ENCODE measurements around the gene REEP6.
"Not testable (repeated sequence)": the region's sequence is repeated elsewhere in the genome, so short reads cannot be mapped to it uniquely, and the experiment has no call there.

The REEP6 gene

DNA sequence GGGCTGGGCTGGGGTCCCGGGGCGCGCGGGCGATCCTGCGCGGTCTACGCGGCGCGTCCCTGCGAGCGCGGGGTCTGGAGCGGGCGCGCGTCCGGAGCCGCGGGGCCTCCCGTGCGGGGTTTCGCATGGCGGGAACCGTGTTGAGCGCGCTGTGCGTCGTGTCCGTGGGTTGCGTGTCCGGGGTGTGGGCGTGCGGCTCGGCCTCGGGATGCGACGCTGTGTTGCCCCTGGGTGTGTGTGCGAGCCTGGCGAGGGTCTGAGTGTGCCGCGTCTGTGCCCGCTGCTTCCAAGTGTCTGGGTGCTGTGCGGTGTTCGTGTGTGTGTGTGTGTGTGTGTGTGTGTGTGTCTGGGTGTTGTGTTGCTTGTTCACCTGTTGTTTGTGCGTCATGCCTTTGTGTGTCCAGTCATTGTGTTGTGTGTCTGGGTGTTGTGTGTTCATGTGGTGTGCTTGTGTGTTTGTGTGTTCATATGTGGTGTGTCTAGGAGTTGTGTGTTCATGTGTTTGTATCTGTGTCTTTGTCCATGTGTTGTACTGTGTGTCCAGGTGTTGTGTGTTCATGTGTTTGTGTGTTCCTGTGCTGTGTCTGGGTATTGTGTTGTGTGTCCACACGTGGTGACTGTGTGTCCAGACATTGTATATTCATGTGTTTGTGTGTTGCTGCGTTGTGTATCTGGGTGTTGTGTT, 33.4 kb downstream of the REEP6 start:
- DNase-seq (ENCODE audit: low read depth): no peak

DNA sequence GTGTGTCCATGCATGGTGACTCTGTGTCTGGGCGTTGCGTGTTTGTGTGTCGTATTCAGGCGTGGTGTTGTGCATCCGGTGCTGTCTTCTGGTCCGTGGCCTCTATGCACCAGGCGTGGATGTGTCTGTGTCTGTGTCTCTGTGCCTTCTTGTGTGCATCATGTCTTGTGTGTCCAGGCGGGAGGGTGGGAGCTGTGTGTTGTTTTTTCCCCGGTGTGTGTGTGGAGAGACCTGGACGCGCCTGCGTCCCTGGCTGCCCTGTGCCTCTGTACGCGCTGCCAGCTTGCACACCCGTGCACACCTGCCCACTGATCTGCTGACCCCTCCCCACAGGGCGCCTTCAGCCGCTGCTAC, 34.0 kb downstream of the REEP6 start:
- DNase-seq (ENCODE audit: low read depth): no peak

DNA sequence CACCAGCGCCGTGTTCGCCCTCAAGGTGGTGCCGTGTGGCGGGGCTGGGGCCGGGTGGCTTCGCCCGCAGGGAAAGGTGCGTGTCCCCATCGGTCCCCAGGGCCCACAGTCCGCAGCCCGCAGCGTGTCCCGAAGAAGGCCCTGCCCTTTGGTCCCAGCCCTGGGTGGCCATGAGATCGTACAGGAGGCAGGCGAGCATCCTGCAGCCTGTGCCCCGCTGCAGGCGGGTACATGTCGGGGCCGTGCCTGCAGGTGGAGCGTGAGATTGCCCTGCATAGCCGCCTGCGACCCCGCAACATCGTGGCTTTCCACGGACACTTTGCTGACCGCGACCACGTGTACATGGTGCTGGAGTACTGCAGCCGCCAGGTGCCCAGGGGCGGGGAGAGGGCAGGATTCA, 34.4 kb downstream of the REEP6 start:
- DNase-seq (ENCODE audit: low read depth): no peak

DNA sequence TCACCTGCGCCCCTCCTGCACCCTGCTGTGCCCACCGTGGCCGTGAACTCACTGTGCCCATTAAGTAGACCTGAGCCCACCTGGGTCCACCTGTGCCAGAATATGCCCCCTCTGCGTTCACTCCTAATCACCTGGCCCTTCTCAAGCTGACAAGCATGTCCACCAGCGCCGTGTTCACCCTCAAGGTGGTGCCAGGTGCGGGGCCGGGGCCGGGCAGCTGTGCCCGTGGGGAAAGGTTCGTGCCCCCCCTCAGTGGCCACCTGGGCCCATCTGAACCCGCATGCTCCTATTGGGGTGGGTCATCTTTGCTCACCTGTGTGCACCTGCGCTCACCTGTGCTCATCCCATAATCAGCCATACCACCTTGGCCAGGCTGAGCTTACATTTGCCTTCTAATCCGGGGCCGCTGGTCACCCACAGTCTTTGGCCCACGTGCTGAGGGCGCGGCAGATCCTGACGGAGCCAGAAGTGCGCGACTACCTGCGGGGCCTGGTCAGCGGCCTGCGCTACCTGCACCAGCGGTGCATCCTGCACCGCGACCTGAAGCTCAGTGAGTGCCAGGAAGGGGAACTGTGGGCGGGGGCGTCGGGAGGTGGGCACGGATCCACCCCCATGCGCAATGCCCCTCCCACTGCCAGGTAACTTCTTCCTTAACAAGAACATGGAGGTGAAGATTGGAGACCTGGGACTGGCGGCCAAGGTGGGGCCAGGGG, 35.2 kb downstream of the REEP6 start:
- DNase-seq (ENCODE audit: low read depth): no peak

DNA sequence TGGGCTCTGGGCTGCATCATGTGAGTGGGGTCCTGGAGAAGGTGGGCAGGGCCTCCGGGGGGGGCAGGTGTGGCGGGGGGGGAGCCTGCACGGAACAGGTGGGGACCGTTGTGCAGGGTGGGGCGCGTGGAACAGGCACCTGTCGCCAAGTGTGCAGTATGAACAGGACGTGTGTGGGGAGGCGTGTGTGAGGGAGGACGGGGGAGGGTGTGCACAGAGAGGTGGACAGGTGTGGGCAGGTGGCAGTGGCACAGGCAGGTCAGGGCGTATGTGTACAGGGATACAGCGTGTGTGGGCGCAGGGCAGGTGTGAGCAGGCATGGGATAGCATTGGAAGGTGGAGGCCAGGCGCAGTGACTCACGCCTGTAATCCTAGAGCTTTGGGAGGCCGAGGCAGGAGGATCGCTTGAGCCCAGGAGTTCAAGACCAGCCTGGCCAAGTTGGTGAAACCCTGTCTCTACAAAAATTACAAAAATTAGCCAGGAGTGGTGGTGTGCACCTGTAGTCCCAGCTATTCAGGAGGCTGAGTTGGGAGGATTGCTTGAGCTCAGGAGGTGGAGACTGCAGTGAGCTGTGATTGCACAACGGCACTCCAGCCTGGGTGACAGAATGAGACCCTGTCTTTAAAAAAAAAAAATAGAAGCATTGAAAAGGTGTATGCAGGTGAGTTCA, 36.1 kb downstream of the REEP6 start:
- no peak for DNase-seq (ENCODE audit: low read depth)

DNA sequence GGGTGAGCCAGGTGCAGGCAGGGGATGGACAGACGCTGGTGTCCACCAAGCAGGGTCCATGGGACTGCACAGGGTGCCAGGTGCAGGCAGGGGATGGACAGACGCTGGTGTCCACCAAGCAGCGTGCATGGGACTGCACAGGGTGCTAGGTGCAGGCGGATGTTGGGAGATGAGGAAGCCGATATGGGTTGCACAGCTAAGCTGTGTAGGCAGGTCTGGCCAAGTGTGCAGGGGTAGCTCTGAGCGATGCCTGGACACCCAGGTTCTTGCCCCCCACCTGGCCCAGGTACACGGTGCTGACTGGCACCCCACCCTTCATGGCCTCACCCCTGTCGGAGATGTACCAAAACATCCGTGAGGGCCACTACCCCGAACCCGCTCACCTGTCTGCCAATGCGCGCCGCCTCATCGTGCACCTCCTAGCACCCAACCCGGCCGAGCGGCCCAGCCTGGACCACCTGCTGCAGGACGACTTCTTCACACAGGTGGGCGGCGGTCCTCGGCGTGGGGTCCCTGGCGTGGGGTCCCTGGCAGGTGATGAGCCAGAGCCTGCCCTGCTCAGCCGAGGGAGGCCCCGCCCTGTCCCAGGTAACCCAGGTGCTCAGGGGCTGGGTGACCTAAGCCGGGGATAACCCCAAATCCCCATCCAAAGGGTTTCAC, 36.8 kb downstream of the REEP6 start:
- DNase-seq (ENCODE audit: low read depth): no peak

DNA sequence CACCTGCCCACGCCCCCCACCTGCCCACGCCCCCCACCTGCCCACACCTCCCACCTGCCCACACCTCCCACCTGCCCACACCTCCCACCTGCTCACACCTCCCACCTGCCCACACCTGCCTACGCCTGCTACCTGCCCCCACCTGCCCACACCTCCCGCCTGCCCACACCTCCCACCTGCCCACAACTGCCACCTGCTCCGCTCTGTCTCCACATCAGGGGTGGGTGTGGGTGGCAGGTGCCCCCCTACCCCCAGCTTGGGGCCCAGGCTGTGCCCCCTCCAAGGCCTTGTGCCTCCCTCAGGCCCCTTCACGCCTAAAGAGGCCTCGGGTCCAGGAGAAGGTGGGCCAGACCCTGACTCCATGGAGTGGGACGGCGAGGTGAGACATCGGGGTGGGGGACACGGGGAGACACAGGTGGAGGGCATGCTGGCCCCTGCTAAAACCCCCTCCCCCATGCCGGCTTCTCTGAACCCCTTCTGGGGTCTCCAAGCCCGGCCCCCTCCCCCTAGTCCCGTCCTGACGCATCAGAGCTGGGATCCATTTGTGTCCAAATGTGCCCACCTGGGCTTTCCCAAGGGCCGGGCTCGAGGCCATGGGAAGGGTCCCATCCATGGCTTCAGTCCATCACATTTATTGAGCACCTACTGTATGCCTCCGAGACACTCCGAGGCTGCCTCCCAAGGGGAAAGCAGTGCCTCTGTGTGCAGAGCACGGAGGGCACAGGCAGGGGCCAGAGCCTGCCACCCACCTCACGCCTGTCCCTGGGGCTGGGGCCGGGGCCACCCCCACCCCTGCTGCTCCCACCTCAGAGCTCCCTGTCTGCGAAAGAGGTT, 37.8 kb downstream of the REEP6 start:
- DNase-seq (ENCODE audit: low read depth): no peak

DNA sequence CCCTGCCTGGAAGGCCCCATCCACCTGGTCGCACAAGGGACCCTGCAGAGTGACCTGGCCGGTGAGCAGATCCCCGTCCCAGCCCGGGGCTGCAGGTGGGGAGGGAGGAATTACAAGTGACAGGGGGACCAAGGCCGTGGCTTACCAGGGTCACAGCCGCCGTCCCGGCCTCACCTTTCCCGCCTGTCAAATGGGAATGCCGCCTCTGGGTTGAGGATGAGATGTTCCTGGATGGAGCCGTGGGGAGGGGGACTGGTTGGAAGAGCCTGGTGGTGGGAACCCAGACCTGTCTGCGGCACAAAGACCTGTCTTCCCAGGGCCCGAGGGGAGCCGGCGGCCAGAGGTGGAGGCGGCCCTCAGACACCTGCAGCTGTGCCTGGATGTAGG, 38.4 kb downstream of the REEP6 start:
- no peak for DNase-seq (ENCODE audit: low read depth)

DNA sequence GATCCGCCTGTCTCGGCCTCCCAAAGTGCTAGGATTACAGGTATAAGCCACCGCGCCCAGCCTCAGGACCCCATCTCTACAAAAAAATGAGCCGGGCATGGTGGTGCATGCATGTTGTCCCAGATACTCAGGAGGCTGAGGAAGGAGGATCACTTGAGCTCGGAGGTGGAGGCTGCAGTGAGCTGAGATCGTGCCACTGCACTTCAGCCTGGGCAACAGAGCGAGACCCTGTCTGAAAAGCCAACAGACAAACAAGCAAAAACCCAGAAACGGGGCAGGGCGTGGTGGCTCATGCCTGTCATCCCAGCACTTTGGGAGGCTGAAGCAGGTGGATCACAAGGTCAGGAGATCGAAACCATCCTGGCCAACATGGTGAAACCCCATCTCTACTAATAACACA, 39.9 kb downstream of the REEP6 start:
- not testable (repeated sequence) for DNase-seq (ENCODE audit: low read depth)

DNA sequence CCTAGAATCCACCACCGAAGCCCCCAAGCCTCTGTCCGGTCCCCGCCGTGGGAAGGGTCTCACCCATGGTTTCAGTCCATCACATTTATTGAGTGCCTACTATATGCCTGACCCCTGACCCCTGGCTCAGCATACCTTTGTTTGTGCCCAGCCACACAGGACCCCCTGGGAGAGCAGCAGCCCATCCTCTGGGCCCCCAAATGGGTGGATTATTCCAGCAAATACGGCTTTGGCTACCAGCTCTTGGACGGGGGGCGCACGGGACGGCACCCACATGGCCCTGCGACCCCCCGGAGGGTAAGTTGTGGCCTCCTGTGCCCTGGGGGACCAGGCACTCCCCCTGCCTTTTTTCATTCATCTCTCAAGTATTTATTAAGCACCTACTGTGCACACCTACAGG, 40.6 kb downstream of the REEP6 start:
- DNase-seq (ENCODE audit: low read depth): no peak

DNA sequence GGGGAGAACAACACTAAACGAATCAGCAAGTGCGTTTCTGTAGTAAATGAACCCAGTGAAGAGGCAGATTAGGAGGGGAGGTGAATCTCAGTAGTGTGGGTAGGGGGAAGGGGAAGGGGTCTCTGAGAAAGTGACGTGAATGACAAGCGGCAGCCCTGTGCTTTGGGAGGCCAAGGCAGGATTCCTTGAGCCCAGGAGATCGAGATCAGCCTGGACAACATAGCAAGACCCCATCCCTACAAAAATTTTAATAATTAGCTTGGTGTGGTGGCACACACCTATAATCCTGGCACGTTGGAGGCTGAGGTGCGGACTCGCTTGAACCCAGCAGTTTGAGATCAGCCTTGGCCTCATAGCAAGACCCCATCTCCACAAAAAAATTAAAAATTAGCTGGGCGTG, 41.0 kb downstream of the REEP6 start:
- DNase-seq (ENCODE audit: low read depth): no peak

DNA sequence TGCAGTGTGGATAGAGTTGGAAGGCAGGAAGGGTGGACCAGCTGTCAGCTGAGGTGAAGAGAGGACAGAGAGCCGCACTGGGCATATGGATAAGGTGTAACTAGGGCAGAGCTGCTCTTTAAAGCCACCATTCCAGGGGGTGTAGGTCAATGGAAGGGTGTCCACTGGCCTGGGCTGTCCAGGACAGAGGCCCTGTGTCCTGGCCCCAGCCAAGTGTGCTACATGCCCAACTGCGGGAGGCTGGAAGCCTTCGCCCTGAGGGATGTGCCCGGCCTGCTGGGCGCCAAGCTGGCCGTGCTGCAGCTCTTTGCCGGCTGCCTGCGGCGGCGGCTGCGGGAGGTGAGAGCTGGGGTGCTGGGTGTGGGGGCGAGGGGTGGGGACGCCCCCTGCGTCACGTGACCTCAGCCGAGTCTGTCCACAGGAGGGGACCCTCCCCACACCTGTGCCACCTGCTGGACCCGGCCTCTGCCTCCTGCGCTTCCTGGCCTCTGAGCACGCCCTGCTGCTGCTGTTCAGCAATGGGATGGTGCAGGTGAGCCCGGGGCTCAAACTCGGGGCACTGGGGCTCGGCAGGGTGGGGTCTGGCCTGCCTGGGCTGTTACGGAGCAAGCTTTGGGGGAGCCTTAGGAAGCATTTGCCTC, 42.6 kb downstream of the REEP6 start:
- DNase-seq (ENCODE audit: low read depth): no peak

DNA sequence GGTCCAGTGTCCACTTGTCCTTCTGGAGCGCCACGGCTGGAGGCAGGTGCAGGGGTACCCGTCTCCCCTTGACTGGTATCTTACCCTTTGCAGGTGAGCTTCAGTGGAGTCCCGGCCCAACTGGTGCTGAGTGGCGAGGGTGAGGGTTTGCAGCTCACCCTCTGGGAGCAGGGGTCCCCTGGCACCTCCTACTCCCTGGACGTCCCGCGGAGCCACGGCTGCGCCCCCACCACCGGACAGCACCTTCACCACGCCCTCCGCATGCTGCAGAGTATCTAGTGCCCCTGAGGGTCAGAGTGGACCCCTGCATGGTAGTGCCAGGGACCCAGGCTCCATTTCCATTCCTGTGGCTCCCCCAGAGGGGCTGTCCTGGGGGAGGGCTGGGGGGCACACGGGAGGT, 44.0 kb downstream of the REEP6 start:
- no peak for DNase-seq (ENCODE audit: low read depth)

DNA sequence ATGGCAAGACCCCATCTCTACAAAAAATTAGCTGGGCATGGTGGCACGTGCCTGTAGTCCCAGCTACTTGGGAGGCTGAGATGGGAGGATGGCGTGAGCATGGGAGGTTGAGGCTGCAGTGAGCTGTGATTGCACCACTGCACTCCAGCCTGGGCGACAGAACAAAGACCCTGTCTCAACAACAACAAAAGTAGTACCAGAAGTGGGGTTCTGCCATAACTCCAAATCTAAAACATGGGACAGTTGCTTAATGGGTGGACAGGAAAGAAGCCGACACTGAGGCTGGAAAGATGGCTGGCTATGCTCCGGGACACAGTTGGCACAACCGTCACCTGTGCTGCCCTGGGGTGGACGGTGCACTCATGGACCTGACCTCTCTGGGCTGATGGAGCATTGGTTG, 44.7 kb downstream of the REEP6 start:
- DNase-seq (ENCODE audit: low read depth): not testable (repeated sequence)

DNA sequence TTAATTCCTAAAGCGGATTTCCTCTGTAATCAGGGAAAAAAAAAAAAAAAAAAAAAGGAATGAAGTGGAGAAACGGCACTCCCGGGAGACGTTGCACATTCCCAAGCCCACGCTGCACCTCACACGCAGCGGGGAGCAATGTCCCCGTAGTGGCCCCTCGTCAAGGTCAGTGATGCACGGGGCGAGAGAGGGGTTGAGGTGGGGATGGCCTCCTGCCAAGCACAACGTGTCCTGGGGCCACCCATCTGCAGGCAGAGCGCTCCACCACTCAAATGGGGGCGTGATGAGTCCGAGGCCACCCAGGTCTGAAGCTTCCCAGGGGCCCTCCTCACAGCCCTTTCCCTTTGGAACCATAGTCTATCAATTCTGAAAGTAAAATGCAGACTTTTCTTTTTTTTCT, 48.0 kb downstream of the REEP6 start:
- DNase-seq (ENCODE audit: low read depth): no peak

DNA sequence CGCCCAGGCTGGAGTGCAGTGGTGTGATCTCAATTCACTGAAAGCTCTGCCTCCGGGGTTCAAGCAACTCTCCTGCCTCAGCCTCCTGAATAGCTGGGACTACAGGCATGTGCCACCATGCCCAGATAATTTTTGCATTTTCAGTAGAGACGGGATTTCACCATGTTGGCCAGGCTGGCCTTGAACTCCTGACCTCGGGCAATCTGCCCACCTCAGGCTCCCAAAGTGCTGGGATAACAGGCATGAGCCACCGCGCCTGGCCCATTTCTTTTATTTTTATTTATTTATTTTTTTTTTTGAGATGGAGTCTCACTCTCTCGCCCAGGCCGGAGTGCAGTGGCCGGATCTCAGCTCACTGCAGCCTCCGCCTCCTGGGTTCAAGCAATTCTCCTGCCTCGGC, 48.8 kb downstream of the REEP6 start:
- DNase-seq (ENCODE audit: low read depth): not testable (repeated sequence)

DNA sequence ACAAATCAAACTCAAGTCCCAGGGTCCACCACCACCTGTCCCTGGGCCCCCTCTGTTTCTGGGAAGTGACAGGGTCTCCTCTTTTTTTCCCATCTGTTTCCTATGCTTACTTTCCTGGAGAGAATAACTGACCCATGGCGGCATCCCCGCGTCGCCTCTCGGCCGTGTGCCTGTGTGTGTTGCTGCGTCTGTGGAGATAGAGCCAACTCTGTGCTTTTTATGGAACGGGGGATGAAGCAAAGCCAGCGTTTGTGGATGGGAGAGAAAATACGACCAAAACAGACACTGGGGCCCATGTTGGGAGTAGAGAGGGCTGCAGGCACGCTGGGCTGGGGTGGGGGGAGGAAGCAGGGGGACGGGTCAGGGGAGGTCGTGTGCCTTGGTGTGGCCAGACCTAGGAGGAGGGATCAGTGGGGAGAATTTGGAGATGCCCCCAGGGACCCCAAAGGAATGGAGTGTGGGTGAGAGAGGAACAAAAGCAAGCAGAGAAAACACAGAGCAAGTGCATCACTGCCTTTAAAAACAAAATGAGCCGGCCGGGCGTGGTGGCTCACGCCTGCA, 49.5 kb downstream of the REEP6 start:
- DNase-seq (ENCODE audit: low read depth): no peak
